ENCODE measurements around the gene COX4I1. TPM values are rescaled to one million over a fixed set of nuclear protein-coding genes. Genes with fewer than 3 reads are reported as not detected.

COX4I1 gene
- total RNA-seq, 1 experiment from 2014 or later = 506 TPM

GRCh38 chr16:85759631-85760419 is 39.7 kb upstream of the COX4I1 start:
- H2AFZ ChIP-seq (ENCODE audit: low read length) = no peak overlapping the region
- H2BK15ac ChIP-seq (ENCODE audit: low read depth, low read length) = no peak overlapping the region
- H3K79me2 ChIP-seq (ENCODE audit: insufficient read depth, low read length) = no peaks in the 10 kb centered on the region
- no peaks in the 10 kb centered on the region for H3K9me3 ChIP-seq (ENCODE audit: control insufficient read depth, low read depth, low read length)
- H3K18ac ChIP-seq (ENCODE audit: insufficient read length, low read depth, low read length) = no peak overlapping the region
- H3K9me3 Mint-ChIP-seq = no peaks in the 10 kb centered on the region
- no peak overlapping the region for H3K4ac ChIP-seq (ENCODE audit: low read depth, low read length)
- H4K5ac ChIP-seq (ENCODE audit: insufficient read length, low read depth, low read length) = no peak overlapping the region
- H3K14ac ChIP-seq (ENCODE audit: insufficient read depth, low read length) = no peak overlapping the region
- H3K27me3 ChIP-seq (ENCODE audit: insufficient read depth, low read length) = no peaks in the 10 kb centered on the region
- H3K9ac ChIP-seq (ENCODE audit: extremely low read depth, insufficient read length, low read length) = no peak overlapping the region
- H3K23ac ChIP-seq (ENCODE audit: insufficient read length, low read depth, low read length) = no peak overlapping the region
- no peaks in the 10 kb centered on the region for H3K23me2 ChIP-seq (ENCODE audit: insufficient read length, low read depth, low read length, poor library complexity, severe bottlenecking)
- H3K56ac ChIP-seq (ENCODE audit: insufficient read length, low read depth, low read length) = no peak overlapping the region
- H3K27ac Mint-ChIP-seq = no peak overlapping the region
- no peak overlapping the region; a peak in 1 of 5 replicates for H3K4me3 Mint-ChIP-seq
- H4K20me1 ChIP-seq (ENCODE audit: control insufficient read depth, insufficient read depth, insufficient read length) = no peaks in the 10 kb centered on the region
- no peaks in the 10 kb centered on the region; a peak in 1 of 7 replicates for H3K36me3 Mint-ChIP-seq (ENCODE audit: insufficient read depth in 1 of 3, low read depth in 3 of 3)
- no peak overlapping the region for H2BK5ac ChIP-seq (ENCODE audit: insufficient read length, low read length)
- H2BK12ac ChIP-seq (ENCODE audit: insufficient read length, low read depth, low read length) = no peak overlapping the region
- WGBS (ENCODE audit: extremely low coverage, insufficient read length, low lambda C conversion rate) = no CpG with 5 or more reads among the region's 20 CpGs
- no peaks in the 10 kb centered on the region for H3K79me1 ChIP-seq (ENCODE audit: insufficient read depth, low read depth, low read length, poor library complexity, severe bottlenecking)
- peak; percentile 62 for DNase-seq
- no peak overlapping the region for H2BK120ac ChIP-seq (ENCODE audit: low read depth, low read length, poor library complexity, severe bottlenecking)
- no peak overlapping the region for H3K4me2 ChIP-seq (ENCODE audit: insufficient read depth, insufficient read length, low read length)
- no peaks in the 10 kb centered on the region for H3K4me1 ChIP-seq (ENCODE audit: insufficient read depth, low read length)
- H3K27me3 Mint-ChIP-seq (ENCODE audit: low read depth) = peaks cover 16% of the 10 kb centered on the region
- H3K27ac ChIP-seq (ENCODE audit: insufficient read length, low read depth, low read length) = no peak overlapping the region
- no peak overlapping the region for H4K8ac ChIP-seq (replicated peaks; ENCODE audit: insufficient read length, low read depth, low read length)
- TF ChIP-seq CTCF (conservative IDR thresholded peaks at IDR 0.05) = peak; percentile 71
- peaks cover 4 to 8% of the 10 kb centered on the region in 2 experiments; a peak in 2 of 4 replicates for H3K4me1 Mint-ChIP-seq
- no peak overlapping the region for H2BK20ac ChIP-seq (ENCODE audit: low read depth, low read length, poor library complexity, severe bottlenecking)
- no peak overlapping the region for H2AK5ac ChIP-seq (ENCODE audit: insufficient read length, low read length)
- H4K91ac ChIP-seq (ENCODE audit: insufficient read length, low read depth, low read length) = no peak overlapping the region
- H3T11ph ChIP-seq (ENCODE audit: low read length) = no peak overlapping the region

All from H9 (cell line).